Stimulated activated CD8-positive, alpha-beta memory T cell treated with anti-CD3 and anti-CD28 coated beads, Interleukin-7, amount 100 ng/mL, for 48 hours (primary cell): Measurements from ENCODE around the gene CAPS.

Experiments used
- DNase-seq, 2 donors: peaks; one replicate each; pipeline ENCODE4 v3.0.0-alpha.2; 2020; ENCODE audit warnings: low read depth in 1 of 2; ENCODE audit errors: extremely low read depth in 1 of 2

CAPS gene

DNA sequence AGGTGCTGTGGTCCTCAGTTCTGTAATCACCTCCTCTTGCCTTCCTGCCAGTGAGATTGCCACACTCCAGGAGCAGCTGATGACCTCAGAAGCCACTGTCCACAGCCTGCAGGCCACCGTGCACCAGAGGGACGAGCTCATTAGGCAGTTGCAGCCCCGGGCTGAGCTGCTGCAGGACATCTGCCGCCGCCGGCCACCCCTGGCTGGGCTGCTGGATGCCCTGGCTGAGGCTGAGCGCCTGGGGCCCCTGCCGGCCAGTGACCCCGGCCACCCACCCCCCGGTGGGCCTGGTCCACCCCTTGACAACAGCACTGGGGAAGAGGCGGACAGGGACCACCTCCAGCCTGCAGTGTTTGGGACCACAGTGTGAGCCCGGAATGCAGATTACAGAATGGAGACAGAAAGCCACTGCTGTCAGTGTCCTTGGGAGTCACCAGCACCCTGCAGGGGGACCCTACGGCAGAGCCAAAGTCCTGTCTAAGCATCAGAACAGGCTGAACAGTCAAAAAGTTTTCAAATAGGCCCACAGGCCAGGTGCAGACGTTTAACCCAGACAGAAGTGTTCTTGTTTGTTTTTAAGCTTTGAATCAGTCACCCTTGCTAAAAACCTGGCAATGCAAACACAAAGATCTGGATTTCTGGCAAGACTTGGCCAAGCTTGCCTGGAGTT lies 5.1 kb upstream of the CAPS start:
- no peak for DNase-seq

DNA sequence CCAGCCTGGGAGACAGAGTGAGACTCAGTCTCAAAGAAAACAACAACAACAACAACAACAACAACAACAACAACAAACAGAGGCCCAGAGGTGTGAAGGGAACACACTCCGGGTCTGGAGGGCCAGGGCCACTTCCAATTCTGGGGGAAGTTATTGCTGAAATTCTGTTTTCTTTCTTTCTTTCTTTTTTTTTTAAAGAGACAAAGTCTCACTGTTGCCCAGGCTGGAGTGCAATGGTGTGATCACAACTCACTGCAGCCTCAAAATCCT lies 3.5 kb upstream of the CAPS start:
- no peak for DNase-seq

DNA sequence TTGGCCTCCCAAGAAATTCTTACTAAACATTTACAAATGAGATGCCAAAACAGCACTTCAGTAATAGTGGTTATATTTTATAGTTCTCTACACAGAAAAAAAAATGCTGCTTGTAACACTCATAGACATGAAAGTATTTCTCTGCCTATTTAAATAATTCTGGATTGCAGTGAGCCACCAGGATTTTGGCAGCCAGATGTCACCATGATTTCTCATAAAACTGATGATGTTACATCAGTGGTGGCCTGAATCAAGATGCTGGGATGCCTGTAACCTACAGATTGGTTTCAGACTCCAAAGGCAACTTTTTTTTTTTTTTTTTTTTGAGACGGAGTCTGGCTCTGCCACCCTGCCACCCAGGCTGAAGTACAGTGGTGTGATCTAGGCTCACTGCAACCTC lies 2.7 kb upstream of the CAPS start:
- no peak for DNase-seq

DNA sequence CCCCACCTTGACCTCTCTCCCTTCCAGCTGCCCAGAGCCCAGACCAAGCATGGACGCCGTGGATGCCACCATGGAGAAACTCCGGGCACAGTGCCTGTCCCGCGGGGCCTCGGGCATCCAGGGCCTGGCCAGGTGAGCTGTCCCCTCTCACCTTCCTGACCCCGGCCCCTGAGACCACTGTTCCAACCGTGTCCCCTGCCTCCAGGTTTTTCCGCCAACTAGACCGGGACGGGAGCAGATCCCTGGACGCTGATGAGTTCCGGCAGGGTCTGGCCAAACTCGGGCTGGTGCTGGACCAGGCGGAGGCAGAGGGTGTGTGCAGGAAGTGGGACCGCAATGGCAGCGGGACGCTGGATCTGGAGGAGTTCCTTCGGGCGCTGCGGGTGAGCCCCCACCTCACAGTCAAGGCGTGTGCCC lies 312 bp downstream of the CAPS start:
- DNase-seq: no peak

DNA sequence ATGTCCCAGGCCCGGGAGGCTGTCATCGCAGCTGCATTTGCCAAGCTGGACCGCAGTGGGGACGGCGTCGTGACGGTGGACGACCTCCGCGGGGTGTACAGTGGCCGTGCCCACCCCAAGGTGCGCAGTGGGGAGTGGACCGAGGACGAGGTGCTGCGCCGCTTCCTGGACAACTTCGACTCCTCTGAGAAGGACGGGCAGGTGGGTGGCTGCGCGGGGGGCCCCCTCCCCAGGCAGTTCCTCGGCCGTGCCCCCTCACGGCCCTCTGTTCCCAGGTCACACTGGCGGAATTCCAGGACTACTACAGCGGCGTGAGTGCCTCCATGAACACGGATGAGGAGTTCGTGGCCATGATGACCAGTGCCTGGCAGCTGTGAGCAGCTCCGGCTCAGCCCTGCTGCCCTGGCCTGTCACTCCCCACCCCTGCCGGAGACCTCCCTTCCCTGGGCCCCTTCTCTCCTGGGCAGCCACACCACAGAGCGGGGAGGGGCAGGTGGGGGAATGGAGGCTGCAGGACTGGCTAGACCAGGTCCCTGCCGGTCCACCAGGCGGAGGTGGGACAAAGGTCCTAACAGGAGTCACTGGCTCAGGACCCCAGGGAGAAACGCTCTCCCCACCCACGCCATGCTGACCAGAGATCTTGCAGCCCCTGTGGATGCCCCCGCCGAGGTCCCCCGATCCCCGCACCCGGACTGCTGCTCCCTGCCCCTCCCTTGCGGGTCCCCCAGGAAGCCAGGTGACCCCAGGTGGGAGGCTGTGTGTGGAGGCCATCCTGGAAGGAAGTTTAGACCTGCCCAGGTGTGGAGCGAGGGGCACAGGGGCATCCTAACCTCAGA lies 1.1 kb downstream of the CAPS start:
- DNase-seq: no peak

DNA sequence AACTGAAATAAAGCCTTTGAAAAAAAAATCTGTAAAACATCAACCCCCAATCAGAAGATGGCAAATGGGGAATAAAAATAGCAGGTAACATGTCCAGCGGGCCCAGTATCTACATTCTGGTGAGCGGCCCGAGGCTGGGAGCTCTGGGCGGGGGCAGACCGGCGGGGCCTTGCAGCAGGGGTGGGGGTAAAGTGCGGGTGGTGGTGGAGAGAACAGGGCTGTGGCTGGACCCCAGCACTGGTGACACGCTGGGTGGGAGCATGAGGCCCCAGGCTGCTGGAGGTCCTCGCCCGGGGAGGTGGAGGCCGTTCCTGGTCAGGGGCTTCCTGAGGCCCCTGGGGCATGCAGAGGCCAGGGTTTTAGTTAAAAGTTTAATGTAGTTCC lies 1.7 kb downstream of the CAPS start:
- no peak for DNase-seq

DNA sequence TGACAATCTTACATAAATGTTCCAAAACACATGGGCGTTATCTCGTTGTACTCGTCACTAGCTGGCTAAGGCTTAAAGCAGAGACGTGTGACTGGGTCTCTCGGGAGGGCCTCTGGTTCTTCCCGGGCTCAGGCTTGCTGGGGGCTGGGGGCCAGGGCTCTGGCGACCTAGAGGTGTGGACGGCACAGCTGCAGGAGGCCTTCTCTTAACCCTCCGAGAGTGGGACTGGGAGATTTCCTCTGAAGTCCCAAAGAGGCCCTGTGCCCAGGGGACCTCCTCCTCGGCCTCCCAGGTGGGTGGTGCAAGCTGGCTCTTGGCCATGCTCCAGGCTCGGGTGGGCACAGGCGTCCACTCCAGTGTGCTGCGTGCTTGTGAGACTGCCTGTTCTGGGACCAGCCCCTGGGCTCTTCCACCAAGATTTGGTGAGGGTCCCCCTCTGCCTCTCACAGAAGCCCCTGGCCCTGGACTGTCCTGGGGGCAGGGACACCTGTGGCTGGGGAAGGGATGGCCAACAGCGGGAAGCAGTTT lies 2.2 kb downstream of the CAPS start:
- no peak for DNase-seq

DNA sequence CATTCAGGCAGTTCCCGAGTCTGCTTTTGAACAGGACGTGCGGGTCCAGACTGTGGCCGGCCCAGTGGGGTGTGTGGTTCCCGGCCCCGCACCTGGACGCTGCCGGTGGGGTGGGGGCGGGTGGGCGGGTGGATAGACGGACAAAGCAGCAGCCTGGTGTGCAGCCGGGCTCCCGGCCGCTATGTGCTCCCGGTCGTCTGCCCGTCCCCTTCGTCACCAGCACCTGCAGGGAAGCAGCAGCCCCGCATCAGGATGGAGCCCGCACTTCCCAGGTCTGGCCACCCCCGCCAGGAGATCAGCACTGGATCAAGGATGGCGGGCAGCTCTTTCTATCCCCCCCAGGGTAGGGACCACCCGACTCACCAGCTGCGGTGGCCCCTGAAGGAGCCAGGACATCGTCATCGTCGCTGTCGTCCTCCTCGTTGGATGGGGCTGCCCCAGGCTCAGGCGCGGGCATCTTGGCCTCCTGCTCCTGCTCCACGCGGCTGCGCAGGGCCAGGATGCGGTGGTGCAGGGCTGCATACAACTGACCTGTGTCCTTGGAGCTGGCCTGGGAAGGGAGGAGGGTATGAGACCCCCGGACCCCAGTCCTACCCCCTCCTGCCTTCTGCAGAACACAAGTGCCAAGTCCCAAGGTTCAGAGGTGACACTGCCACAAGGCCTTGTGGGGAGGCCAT lies 3.5 kb downstream of the CAPS start:
- DNase-seq: no peak

DNA sequence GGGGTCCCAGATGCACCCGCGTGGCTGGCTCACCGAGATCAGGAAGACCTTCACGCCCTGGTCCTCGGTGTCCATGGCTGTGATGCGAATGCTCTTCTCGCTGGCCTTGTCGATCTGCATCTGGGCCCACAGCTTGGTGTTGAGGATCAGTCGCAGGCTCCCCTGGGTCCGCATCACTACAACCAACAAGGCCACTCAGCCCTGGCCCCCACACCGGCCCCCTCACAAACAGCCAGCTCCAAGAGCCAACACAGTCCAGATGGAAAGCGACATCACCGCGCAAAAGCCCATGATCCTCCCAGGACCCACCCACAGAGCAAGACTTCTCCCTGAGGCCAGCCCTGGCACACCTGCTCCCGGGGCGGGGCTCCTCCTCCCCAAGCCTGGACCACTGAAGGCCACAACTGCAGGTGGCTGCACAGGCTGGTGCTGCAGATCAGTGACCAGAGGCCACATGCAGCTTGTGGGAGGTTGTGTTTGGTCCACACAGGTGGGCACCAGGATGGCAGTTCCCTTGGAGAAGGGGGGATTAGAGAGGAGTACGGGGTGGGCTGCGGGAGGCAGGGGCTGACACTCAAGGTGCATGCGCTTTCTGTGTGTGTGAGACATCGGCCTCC lies 4.5 kb downstream of the CAPS start:
- no peak for DNase-seq

DNA sequence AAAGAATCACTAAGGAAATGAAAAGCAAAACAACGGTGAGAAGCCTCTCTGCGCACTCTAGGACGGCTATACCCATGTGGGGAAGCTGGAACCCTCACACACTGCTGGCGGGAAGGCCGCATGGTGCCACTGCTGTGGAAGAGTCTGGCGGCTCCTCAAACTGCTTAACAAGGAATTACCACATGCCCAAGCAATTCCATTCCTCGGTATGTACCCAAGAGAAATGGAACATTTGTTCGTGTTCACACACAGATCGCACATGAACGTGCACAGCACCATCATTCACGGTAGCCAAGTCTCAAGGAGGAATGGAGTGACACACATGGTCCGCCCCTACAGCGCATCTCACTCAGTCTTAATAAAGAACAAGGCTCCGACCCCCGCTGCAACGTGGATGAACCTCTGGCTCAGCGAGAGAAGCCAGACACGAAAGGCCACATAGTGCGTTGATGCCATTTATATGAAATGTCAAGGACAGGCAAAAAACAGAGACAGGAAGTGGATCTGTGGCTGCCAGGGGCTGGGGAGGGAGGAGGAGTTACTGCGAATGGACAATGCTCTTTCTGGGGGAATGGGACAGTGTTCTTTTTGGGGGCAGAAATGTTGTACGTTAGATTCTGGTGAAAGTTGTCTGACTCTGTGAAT lies 7.6 kb downstream of the CAPS start:
- DNase-seq: no peak

DNA sequence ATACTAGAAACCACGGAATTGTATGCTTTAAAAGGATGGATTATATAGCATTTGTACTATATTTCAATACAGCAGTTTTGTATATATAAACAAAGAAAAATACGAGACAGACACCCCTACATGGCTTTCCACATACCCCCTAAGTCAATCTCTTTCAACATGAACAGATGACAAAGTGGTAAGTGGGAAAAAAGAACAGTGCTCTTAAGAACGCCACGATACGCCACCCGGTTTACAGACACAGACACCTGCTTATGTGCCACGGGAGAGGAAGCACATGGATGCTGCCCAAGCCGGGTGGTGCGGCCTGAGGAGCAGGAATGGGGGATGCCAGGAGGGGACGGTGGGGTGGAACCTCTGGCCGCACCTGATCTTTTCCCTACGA lies 8.1 kb downstream of the CAPS start:
- no peak for DNase-seq

DNA sequence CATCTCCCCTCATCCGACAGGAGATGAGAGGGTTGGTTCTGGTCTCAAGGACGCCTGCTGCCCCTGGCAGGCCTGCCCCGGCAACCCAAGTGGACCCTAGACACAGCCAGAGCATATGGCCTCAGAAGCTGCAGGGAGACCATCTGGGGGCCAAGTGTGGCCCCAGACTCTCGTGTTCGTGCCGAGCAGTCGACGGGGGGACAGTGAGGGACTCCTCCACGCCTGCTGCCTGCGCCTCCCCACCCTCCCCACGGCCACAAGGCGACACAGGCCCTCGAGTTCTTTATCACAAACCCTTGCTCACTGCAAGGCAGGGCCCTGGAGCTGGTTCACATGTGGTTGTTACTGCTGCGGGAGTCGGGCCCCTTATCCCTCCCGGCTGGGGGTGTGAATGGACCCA lies 9.3 kb downstream of the CAPS start:
- no peak for DNase-seq

DNA sequence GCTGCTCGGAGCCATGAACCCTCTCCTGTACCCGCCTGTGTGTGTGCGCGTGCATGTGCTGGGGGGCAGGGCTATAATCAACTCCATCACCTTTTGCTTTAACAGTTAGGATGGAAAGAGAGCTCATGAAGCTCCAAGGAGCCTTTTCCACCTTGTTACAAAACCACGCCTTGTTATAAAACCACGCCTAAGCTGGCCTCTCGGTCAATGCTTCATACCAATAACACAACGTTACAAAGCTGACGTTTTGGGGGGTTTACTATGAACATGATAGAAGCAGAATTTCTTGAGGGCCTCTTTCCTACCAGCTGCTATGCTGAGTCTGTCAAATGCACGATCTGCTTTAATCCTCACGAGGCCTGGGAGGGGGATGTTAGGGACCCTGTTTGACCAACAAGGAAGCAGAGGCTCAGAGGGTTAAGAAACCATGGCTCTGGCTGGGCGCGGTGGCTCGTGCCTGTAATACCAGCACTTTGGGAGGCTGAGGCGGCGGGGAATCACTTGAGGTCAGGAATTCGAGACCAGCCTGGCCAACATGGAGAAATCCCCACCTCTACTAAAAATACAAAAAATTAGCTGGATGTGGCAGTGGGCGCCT lies 11.9 kb downstream of the CAPS start:
- DNase-seq: no peak

DNA sequence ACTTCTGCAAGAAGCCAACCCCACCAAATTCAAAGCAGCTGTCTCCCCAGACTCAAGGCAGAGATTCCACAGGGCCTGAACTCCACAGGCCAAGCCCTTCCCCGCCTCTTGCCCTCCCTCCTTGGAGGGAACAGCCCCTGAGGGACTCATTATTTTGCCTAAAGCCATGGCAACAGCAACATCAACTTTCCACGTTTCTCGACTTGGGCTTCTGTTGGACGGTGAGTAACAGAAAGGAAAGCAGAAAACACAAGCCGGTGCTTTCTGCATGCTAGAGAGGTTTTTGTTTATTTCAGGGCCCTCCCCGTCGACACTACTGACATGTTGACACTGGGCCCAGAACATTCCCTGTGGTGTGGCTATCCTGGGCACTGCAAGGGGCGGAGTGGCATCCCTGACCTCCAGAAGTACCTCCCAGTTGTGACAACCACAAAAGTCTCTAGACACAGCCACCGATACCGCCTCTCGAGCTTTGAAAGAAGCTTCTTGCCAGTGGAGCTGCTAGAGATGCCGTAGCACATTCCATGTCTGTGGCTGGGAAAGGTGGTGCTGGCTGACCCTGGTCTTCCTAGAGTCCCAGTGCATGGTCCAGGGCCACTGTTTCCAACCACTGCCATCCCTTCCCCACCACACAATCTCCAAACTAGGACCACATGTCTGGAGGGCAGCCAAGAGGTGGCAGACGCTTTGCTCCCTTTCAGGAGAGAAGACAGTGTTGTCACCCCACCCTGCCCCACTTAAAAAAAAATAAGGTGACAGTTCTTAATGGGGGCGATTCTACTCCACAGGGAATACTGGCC lies 12.8 kb downstream of the CAPS start:
- no peak for DNase-seq

DNA sequence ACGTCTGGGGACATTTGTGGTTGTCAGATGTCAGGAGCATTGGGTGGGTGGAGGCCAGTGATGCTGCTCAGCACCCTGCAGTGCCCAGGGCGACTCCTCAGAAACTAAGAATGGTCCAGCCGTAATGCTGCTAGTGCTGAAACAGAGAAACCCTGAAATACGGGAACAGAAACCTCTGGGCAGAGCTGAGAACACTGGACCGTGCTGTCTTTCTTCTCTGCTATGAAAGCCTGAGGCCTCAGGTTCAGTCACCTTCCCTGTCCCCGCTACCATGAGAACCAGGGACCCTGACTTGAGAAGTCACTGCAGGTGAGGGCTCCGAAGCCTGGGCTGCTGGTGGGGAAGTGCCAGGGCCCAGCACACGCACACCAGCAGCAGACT lies 13.4 kb downstream of the CAPS start:
- no peak for DNase-seq

DNA sequence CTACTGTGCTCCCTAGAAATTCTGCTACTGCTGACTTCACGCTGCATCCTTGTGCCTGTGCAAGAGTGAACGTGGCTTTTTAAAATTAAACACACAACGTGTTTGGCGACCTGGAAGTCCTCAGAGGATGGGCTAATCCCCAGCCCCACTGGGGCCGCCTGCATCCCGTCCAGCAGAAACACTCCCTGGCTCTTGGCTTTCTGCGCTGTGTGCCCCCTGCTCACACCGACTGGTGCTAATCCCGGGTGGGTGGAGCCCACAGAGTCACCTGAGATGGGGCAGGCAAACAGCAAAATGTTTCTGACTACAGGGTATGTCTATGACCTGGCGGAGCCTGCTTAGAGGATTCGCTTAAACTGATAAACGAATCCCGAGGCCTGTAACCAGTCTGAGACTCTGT lies 15.1 kb downstream of the CAPS start:
- no peak for DNase-seq

DNA sequence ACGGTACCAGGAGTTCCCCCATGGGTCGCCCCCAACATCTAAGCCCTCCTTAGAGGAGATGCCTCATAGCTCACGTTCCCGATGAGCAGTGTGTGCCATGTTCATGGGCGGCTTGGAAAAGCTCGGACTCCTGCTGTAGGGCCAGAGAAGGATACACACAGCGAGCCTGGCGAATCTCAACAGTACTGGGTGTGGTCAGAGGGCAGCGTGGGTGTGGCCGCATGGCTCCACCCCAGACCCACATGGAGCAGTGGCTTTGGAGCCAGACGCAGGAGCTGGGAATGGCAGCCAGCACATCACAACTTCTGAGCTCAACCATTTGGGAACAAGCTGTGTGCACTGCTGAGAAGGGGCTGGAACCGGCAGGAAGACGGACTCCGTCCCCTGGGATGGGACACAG lies 15.6 kb downstream of the CAPS start:
- no peak for DNase-seq

DNA sequence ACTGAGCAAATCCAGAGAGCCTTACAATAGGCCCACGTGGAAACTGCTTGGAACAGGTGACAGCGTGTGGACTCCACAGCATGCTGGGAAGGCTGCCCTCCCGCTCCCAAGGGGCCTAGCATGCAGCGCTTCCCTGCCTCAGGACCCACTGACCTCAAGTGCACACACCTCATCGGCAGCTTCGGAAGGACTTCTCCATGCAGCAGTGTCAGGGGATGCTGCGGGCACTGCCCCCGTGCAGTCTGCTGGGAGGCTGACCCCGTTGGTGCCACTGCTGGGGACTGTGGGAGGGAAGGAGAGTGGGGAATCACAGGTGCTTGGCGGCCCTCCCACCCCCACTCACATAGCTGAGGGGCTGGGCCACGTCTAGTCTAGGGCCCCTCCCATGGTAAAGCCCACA lies 17.2 kb downstream of the CAPS start:
- DNase-seq: no peak

DNA sequence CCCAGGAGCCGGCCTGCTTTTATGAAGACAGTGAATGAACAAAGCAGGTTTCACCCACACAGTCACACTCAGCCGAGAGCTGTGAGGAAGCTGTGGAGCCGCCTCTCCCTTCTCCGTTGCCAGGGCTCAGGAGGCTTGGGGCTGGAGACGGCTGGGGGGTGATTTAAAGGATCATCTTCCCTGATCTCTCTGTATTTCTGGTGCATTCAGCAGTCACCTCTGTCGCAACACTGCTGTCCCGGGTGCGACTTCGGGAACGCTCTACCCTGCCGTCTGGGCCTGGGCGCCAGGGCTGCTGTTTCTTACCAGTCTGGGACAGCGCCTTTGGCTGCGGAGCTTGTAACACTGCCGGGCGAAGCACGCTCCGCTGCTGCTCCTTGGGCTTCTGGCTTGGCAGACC lies 18.1 kb downstream of the CAPS start:
- DNase-seq: no peak

DNA sequence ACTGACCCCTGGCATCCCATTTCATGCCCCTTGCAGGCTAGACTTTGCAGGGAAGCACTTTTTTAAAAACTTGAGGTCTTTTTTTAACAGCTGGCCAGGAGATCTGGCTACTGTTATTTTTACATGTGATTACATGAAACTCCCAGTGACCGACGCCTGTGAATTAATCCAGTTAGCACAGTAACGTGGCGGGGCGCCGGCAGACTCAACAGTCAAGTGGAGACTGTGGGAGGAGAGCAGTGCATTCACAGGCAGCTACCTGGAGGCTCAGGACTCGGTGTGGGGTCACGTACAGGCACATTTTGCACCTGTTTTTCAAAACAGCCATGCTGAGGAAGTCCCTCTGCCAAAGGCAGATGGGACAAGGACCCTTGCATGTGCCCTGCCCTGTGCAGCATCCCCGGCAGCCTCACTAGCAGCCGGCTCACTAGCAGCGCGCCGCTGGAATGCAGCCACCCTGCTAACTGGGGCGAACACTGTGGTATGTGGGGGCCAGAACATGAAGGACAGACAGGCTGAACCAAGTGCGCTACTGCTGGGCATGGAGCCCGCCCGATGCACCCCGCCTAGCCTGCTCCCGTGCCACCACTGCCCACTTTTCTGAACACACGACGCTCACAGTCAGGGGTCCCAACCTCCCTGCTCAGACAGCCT lies 18.7 kb downstream of the CAPS start:
- DNase-seq: no peak
